ENCODE measurements around the gene PFKL.

- TF ChIP-seq, protein P1, sequence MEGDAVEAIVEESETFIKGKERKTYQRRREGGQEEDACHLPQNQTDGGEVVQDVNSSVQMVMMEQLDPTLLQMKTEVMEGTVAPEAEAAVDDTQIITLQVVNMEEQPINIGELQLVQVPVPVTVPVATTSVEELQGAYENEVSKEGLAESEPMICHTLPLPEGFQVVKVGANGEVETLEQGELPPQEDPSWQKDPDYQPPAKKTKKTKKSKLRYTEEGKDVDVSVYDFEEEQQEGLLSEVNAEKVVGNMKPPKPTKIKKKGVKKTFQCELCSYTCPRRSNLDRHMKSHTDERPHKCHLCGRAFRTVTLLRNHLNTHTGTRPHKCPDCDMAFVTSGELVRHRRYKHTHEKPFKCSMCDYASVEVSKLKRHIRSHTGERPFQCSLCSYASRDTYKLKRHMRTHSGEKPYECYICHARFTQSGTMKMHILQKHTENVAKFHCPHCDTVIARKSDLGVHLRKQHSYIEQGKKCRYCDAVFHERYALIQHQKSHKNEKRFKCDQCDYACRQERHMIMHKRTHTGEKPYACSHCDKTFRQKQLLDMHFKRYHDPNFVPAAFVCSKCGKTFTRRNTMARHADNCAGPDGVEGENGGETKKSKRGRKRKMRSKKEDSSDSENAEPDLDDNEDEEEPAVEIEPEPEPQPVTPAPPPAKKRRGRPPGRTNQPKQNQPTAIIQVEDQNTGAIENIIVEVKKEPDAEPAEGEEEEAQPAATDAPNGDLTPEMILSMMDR (IDR thresholded peaks at IDR 0.05), result no peak
- TF ChIP-seq POLR2A (IDR thresholded peaks at IDR 0.05), result no peak
Measured at GRCh38 chr21:44344541-44345183, 44.8 kb downstream of the PFKL start.

All from thyroid gland (tissue), 4 donors.